Occipital lobe (tissue), 2 donors: ENCODE results near the gene CST6. TPM values are rescaled to one million over a fixed set of nuclear protein-coding genes. Genes with fewer than 3 reads are reported as not detected.

Experiments used
- DNase-seq: peaks from one replicate; lab custom pipeline; 2025; lab: John Stamatoyannopoulos, UW
- total RNA-seq: library from RNA; depleted of rRNA; stranded (reverse); fragments of >200 nt; gene quantifications from one replicate; pipeline ENCODE4 v1.2.3, GENCODE V29; 2014

CST6 gene
- total RNA-seq: not detected

- no peak for DNase-seq
Observed at GRCh38 chr11:66011785-66012303, at the start of gene CST6. CST6 (plus strand) TSS chr11:66012008; CDS start chr11:66012045, 37 bp downstream.

GRCh38 chr11:65962141-65962564 lies 49.7 kb upstream of the CST6 start:
- no peak for DNase-seq

GRCh38 chr11:65964906-65965305 lies 46.9 kb upstream of the CST6 start:
- no peak for DNase-seq

- DNase-seq: no peak
Observed at GRCh38 chr11:65965986-65966762, 45.6 kb upstream of the CST6 start.

GRCh38 chr11:65967329-65967934 lies 44.4 kb upstream of the CST6 start:
- DNase-seq: no peak

GRCh38 chr11:65968600-65969482 lies 43.0 kb upstream of the CST6 start:
- DNase-seq: no peak

GRCh38 chr11:65972116-65972515 lies 39.7 kb upstream of the CST6 start:
- DNase-seq: no peak

- DNase-seq: no peak
Observed at GRCh38 chr11:65973439-65974110, 38.2 kb upstream of the CST6 start.

- DNase-seq: no peak
Observed at GRCh38 chr11:65975771-65976170, 36.0 kb upstream of the CST6 start.

GRCh38 chr11:65976216-65977176 lies 35.3 kb upstream of the CST6 start:
- no peak for DNase-seq

- no peak for DNase-seq
Observed at GRCh38 chr11:65977621-65978390, 34.0 kb upstream of the CST6 start.

GRCh38 chr11:65978391-65979238 lies 33.2 kb upstream of the CST6 start:
- no peak for DNase-seq

- no peak for DNase-seq
Observed at GRCh38 chr11:65979261-65979759, 32.5 kb upstream of the CST6 start.

- DNase-seq: no peak
Observed at GRCh38 chr11:65981101-65981740, 30.6 kb upstream of the CST6 start.

- DNase-seq: no peak
Observed at GRCh38 chr11:65981972-65982823, 29.6 kb upstream of the CST6 start.

GRCh38 chr11:65982824-65983588 lies 28.8 kb upstream of the CST6 start:
- DNase-seq: no peak
